GM23338 (cell line): ENCODE measurements around the gene BAG5. TPM values are rescaled to one million over a fixed set of nuclear protein-coding genes. Genes with fewer than 3 reads are reported as not detected.

Experiments
- ATAC-seq: fragments of 200-7000 bp; cut with Tn5 transposase; 3 replicates; pipeline ENCODE4 v1.9.1; 2020
- DNase-seq: peaks from one replicate; pipeline ENCODE4 v3.0.0-alpha.2; 2015; ENCODE audit warnings: low spot score
- H2AFZ ChIP-seq: fragments of 200-600 bp; sonication (generic); 2 replicates; pipeline ENCODE4 v1.8.0; 2016; ENCODE audit warnings: antibody characterized with exemption, mild to moderate bottlenecking, moderate library complexity
- H3F3A ChIP-seq: fragments of 200-600 bp; sonication (generic); replicated peaks from 2 replicates; pipeline ENCODE4 v1.8.0; 2017; ENCODE audit warnings: antibody characterized with exemption, mixed run types, low read depth
- H3K27ac ChIP-seq: fragments of 200-600 bp; sonication (generic); 2 replicates; pipeline ENCODE4 v1.6.1; 2016; ENCODE audit warnings: low read depth
- H3K27me3 ChIP-seq: fragments of 200-600 bp; sonication (generic); 2 replicates; pipeline ENCODE4 v1.8.0; 2016; ENCODE audit warnings: mild to moderate bottlenecking, mixed run types, moderate library complexity; ENCODE audit not compliant: insufficient read depth
- H3K36me3 ChIP-seq: fragments of 200-600 bp; sonication (generic); 2 replicates; pipeline ENCODE4 v1.8.0; 2016; ENCODE audit warnings: mild to moderate bottlenecking; ENCODE audit not compliant: insufficient read depth
- H3K4me1 ChIP-seq: fragments of 200-600 bp; sonication (generic); 2 replicates; pipeline ENCODE4 v1.8.0; 2016; ENCODE audit warnings: mild to moderate bottlenecking, moderate library complexity; ENCODE audit not compliant: insufficient read depth
- H3K4me2 ChIP-seq: fragments of 200-600 bp; sonication (generic); 2 replicates; pipeline ENCODE4 v1.7.1; 2017; ENCODE audit warnings: mixed run types
- H3K4me3 ChIP-seq: fragments of 200-600 bp; sonication (generic); 2 replicates; pipeline ENCODE4 v1.6.1; 2016; ENCODE audit warnings: mixed run types
- H3K79me2 ChIP-seq: fragments of 200-600 bp; sonication (generic); replicated peaks from 2 replicates; pipeline ENCODE4 v1.8.0; 2017; ENCODE audit warnings: mild to moderate bottlenecking; ENCODE audit not compliant: insufficient read depth
- H3K9me2 ChIP-seq: fragments of 200-600 bp; sonication (generic); 2 replicates; pipeline ENCODE4 v1.8.0; 2017; ENCODE audit not compliant: insufficient read depth
- H4K20me1 ChIP-seq: fragments of 200-600 bp; sonication (generic); replicated peaks from 2 replicates; pipeline ENCODE4 v1.8.0; 2017; ENCODE audit warnings: mild to moderate bottlenecking; ENCODE audit not compliant: insufficient read depth
- H3K27ac Mint-ChIP-seq: 2 replicates; pipeline ENCODE4 v1.8.0; 2020; ENCODE audit warnings: inconsistent platforms, mild to moderate bottlenecking, moderate library complexity, mixed read lengths
- H3K27me3 Mint-ChIP-seq: 3 replicates; pipeline ENCODE4 v1.8.0; 2022; ENCODE audit warnings: low read depth, mild to moderate bottlenecking, moderate library complexity, mixed read lengths, inconsistent platforms; ENCODE audit not compliant: insufficient read depth, poor library complexity
- H3K36me3 Mint-ChIP-seq: 3 replicates; pipeline ENCODE4 v1.8.0; 2021; ENCODE audit warnings: low read depth, mild to moderate bottlenecking, inconsistent platforms, moderate library complexity, mixed read lengths
- H3K4me1 Mint-ChIP-seq: 3 replicates; pipeline ENCODE4 v1.8.0; 2020; ENCODE audit warnings: mild to moderate bottlenecking, inconsistent platforms, mixed read lengths
- H3K4me3 Mint-ChIP-seq: 3 replicates; pipeline ENCODE4 v1.8.0; 2021; ENCODE audit warnings: moderate library complexity, mild to moderate bottlenecking, inconsistent platforms, mixed read lengths
- H3K9me3 Mint-ChIP-seq: 3 replicates; pipeline ENCODE4 v1.8.0; 2020; ENCODE audit warnings: moderate library complexity, mild to moderate bottlenecking, inconsistent platforms, mixed read lengths
- CREB1 ChIP-seq: fragments of 250-450 bp; sonication (Bioruptor Pico); IDR thresholded peaks from 2 replicates; pipeline ENCODE4 v1.5.0; 2020; ENCODE audit warnings: low read depth, mild to moderate bottlenecking, moderate library complexity
- EZH2 ChIP-seq: fragments of 200-600 bp; sonication (generic); IDR thresholded peaks from one replicate; pipeline ENCODE4 v1.8.0; 2017; ENCODE audit warnings: antibody characterized with exemption, mild to moderate bottlenecking, low read depth; ENCODE audit not compliant: unreplicated experiment
- EZH2phosphoT487 ChIP-seq: fragments of 200-600 bp; sonication (generic); IDR thresholded peaks from one replicate; pipeline ENCODE4 v1.8.1; 2018; ENCODE audit warnings: antibody characterized with exemption; ENCODE audit not compliant: unreplicated experiment
- POLR2AphosphoS5 ChIP-seq: IDR thresholded peaks from 2 replicates; pipeline ENCODE4 v1.6.1; 2016; ENCODE audit warnings: antibody characterized with exemption, low read depth
- STAT1 ChIP-seq: IDR thresholded peaks from one replicate; pipeline ENCODE4 v1.6.1; 2016; ENCODE audit warnings: antibody characterized with exemption; ENCODE audit not compliant: unreplicated experiment
- ZNF114 ChIP-seq: fragments of 250-450 bp; sonication (Bioruptor Pico); IDR thresholded peaks from 2 replicates; pipeline ENCODE4 v1.5.0; 2020; ENCODE audit warnings: mild to moderate bottlenecking, moderate library complexity
- polyA plus RNA-seq: library from polyadenylated mRNA; unstranded; fragments of >200 nt; fragmentation: Nextera tagmentation; extraction: Ambion mirVana; gene quantifications from 2 replicates; pipeline ENCODE4 v1.2.1, GENCODE V29; 2016
- total RNA-seq: library from RNA; depleted of rRNA; stranded (reverse); fragments of >200 nt; shearing (Covaris generic); gene quantifications from 2 replicates; pipeline ENCODE4 v1.2.3, GENCODE V29; 2014
- TF ChIP-seq, protein P1 (sequence below), 2 experiments: fragments of 200-600 bp in 1 of 2; sonication (generic) in 1 of 2; conservative IDR thresholded peaks; 2 replicates each; pipeline versions ENCODE4 v1.5.1 to v1.6.1; 2016 to 2017; ENCODE audit warnings: antibody characterized with exemption in 2 of 2, low read depth in 2 of 2, mild to moderate bottlenecking in 2 of 2, moderate library complexity in 1 of 2
- TF ChIP-seq, protein P2 (sequence below): IDR thresholded peaks from 2 replicates; pipeline ENCODE4 v1.6.1; 2016; ENCODE audit warnings: antibody characterized with exemption
- TF ChIP-seq, protein P3 (sequence below): fragments of 250-450 bp; sonication (Bioruptor Pico); IDR thresholded peaks from 2 replicates; pipeline ENCODE4 v1.5.0; 2020; ENCODE audit warnings: mild to moderate bottlenecking, moderate library complexity

The BAG5 gene
- total and polyA plus RNA-seq, 2 experiments from 2014 or later, result 21.1 to 29.2 TPM

DNA sequence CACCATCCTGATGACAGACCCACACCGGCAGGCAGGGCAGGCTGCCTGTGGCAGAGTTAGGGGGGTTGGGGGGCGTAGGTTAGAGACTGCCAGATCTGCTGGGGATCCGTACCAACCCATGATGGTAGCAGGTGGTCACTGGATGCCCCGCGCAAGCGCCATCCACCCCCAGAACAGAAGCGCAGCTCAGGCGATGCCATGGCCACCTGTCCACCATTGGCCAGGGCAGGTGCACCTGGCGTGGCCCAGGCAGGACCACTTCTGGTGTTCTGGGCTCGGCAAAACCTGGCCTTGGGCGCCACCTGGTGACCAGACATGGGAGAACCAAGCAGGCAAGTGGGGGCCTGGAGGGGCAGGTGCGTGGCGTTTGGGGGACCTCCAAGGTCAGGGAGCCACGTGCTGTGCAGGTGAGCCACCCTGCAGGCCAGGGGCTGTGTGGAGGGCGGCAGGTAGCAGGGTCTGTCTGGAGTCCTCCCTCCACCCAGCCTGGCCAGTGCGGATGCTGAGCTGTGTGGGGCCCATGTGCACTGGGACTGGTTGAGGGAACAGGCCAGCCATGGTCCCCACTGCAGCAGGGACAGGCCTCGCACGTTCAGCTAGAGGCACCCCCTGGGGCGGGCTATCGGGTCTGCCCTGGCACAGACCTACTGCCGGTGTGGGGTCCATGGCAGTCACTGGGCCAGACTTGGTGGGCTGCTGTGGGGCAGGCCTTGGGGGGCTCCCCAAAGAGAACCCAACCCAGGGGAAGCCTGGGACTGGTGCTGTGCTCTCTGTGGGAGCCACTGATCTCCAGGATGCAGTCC, 15.6 kb downstream of the BAG5 start:
- H3K36me3 ChIP-seq, result no peaks in the 10 kb centered on the region
- no peaks in the 10 kb centered on the region for H3K27me3 ChIP-seq
- no peak overlapping the region for H3K4me2 ChIP-seq
- DNase-seq, result peak; percentile 87
- Mint-ChIP-seq H3K36me3 (no peaks in the 10 kb centered on the region), H3K27me3 (peaks cover 13% of the 10 kb centered on the region), H3K27ac (no peak overlapping the region), H3K4me3 (no peak overlapping the region), H3K9me3 (no peaks in the 10 kb centered on the region), H3K4me1 (peaks cover 11% of the 10 kb centered on the region; the same call in 1 of the 3 replicates)
- no peaks in the 10 kb centered on the region for H3K79me2 ChIP-seq
- H2AFZ ChIP-seq, result no peak overlapping the region
- H3K4me3 ChIP-seq, result no peak overlapping the region
- H3K4me1 ChIP-seq, result peaks cover 16% of the 10 kb centered on the region
- no peaks in the 10 kb centered on the region for H4K20me1 ChIP-seq
- TF ChIP-seq, protein P1, sequence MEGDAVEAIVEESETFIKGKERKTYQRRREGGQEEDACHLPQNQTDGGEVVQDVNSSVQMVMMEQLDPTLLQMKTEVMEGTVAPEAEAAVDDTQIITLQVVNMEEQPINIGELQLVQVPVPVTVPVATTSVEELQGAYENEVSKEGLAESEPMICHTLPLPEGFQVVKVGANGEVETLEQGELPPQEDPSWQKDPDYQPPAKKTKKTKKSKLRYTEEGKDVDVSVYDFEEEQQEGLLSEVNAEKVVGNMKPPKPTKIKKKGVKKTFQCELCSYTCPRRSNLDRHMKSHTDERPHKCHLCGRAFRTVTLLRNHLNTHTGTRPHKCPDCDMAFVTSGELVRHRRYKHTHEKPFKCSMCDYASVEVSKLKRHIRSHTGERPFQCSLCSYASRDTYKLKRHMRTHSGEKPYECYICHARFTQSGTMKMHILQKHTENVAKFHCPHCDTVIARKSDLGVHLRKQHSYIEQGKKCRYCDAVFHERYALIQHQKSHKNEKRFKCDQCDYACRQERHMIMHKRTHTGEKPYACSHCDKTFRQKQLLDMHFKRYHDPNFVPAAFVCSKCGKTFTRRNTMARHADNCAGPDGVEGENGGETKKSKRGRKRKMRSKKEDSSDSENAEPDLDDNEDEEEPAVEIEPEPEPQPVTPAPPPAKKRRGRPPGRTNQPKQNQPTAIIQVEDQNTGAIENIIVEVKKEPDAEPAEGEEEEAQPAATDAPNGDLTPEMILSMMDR (conservative IDR thresholded peaks at IDR 0.05; ENCODE audit: low read depth in 2 of 2), result peak; percentile 84 to 99
- TF ChIP-seq CREB1 (CRISPR knock-in tag) (0 out of 2 replicates have a peak, but pooled peaks have one; percentile 18), ZNF114 (CRISPR knock-in tag) (no peak), POLR2AphosphoS5 (no peak)
- TF ChIP-seq, protein P2, sequence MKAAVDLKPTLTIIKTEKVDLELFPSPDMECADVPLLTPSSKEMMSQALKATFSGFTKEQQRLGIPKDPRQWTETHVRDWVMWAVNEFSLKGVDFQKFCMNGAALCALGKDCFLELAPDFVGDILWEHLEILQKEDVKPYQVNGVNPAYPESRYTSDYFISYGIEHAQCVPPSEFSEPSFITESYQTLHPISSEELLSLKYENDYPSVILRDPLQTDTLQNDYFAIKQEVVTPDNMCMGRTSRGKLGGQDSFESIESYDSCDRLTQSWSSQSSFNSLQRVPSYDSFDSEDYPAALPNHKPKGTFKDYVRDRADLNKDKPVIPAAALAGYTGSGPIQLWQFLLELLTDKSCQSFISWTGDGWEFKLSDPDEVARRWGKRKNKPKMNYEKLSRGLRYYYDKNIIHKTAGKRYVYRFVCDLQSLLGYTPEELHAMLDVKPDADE, result no peak
- ATAC-seq, result peak; percentile 32
- no peak overlapping the region for H3K27ac ChIP-seq
- 0 out of 2 replicates have a peak, but pooled peaks cover 3% of the 10 kb centered on the region for H3F3A ChIP-seq
- no peaks in the 10 kb centered on the region for H3K9me2 ChIP-seq

DNA sequence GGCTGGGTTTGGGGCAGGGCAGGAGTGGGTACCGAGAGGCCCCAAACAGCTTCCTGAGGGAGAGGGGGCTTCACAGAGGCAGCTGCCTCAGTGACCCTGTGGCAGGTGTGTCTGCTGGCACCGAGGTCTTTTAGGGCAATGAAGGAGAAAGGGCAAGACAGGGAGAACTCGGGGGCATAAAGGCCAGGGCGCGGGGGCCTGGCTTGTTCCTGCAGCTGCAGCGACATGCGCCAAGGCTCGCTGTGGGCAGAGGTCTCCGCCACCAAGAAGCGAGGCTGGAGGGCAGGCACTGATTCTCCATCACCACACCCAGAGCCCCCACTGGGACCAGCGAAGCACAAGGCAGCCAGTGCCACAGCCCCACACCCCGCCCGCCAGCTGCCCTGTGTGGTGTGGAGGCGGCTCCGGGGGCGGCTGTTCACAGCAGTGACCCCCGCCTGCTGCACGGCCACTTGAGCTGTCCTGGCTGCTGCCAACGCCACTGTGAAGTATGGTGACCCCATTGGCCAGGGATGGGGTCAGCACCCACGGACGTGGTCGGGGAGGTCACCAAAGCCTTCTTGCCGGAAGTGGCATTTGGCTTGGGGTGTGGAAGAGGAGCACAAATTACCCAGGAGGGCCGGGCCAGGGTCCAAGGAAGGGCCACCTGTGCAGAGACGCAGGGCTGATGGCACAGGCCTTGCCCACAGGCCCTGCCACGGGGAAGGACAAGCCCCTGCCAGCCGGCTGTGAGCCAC, 16.4 kb downstream of the BAG5 start:
- Histone ChIP-seq H3K4me3 (no peak overlapping the region), H3K27ac (no peak overlapping the region), H3K36me3 (no peaks in the 10 kb centered on the region), H2AFZ (no peak overlapping the region), H3K79me2 (no peaks in the 10 kb centered on the region), H3F3A (0 out of 2 replicates have a peak, but pooled peaks cover 3% of the 10 kb centered on the region), H3K9me2 (no peaks in the 10 kb centered on the region), H3K4me2 (no peak overlapping the region), H4K20me1 (no peaks in the 10 kb centered on the region), H3K27me3 (no peaks in the 10 kb centered on the region), H3K4me1 (peaks cover 18% of the 10 kb centered on the region)
- Mint-ChIP-seq H3K27ac (no peak overlapping the region), H3K36me3 (no peaks in the 10 kb centered on the region), H3K4me3 (no peak overlapping the region), H3K4me1 (peaks cover 9% of the 10 kb centered on the region; the same call in 1 of the 3 replicates), H3K9me3 (no peaks in the 10 kb centered on the region), H3K27me3 (peaks cover 10% of the 10 kb centered on the region)
- no peak for ATAC-seq
- DNase-seq, result no peak
- TF ChIP-seq, protein P3, sequence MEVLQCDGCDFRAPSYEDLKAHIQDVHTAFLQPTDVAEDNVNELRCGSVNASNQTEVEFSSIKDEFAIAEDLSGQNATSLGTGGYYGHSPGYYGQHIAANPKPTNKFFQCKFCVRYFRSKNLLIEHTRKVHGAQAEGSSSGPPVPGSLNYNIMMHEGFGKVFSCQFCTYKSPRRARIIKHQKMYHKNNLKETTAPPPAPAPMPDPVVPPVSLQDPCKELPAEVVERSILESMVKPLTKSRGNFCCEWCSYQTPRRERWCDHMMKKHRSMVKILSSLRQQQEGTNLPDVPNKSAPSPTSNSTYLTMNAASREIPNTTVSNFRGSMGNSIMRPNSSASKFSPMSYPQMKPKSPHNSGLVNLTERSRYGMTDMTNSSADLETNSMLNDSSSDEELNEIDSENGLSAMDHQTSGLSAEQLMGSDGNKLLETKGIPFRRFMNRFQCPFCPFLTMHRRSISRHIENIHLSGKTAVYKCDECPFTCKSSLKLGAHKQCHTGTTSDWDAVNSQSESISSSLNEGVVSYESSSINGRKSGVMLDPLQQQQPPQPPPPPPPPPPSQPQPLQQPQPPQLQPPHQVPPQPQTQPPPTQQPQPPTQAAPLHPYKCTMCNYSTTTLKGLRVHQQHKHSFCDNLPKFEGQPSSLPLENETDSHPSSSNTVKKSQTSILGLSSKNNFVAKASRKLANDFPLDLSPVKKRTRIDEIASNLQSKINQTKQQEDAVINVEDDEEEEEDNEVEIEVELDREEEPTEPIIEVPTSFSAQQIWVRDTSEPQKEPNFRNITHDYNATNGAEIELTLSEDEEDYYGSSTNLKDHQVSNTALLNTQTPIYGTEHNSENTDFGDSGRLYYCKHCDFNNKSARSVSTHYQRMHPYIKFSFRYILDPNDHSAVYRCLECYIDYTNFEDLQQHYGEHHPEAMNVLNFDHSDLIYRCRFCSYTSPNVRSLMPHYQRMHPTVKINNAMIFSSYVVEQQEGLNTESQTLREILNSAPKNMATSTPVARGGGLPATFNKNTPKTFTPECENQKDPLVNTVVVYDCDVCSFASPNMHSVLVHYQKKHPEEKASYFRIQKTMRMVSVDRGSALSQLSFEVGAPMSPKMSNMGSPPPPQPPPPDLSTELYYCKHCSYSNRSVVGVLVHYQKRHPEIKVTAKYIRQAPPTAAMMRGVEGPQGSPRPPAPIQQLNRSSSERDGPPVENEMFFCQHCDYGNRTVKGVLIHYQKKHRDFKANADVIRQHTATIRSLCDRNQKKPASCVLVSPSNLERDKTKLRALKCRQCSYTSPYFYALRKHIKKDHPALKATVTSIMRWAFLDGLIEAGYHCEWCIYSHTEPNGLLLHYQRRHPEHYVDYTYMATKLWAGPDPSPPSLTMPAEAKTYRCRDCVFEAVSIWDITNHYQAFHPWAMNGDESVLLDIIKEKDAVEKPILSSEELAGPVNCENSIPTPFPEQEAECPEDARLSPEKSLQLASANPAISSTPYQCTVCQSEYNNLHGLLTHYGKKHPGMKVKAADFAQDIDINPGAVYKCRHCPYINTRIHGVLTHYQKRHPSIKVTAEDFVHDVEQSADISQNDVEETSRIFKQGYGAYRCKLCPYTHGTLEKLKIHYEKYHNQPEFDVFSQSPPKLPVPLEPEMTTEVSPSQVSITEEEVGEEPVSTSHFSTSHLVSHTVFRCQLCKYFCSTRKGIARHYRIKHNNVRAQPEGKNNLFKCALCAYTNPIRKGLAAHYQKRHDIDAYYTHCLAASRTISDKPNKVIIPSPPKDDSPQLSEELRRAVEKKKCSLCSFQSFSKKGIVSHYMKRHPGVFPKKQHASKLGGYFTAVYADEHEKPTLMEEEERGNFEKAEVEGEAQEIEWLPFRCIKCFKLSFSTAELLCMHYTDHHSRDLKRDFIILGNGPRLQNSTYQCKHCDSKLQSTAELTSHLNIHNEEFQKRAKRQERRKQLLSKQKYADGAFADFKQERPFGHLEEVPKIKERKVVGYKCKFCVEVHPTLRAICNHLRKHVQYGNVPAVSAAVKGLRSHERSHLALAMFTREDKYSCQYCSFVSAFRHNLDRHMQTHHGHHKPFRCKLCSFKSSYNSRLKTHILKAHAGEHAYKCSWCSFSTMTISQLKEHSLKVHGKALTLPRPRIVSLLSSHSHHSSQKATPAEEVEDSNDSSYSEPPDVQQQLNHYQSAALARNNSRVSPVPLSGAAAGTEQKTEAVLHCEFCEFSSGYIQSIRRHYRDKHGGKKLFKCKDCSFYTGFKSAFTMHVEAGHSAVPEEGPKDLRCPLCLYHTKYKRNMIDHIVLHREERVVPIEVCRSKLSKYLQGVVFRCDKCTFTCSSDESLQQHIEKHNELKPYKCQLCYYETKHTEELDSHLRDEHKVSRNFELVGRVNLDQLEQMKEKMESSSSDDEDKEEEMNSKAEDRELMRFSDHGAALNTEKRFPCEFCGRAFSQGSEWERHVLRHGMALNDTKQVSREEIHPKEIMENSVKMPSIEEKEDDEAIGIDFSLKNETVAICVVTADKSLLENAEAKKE (CRISPR knock-in tag), result no peak
- TF ChIP-seq STAT1, result no peak
- no peak for TF ChIP-seq EZH2
- TF ChIP-seq EZH2phosphoT487, result no peak
- TF ChIP-seq, protein P2, result no peak
